ENCODE measurements around the gene PTPN1.

GRCh38 chr20:50491926-50492634 lies 18.1 kb upstream of the PTPN1 start:
- TF ChIP-seq CTCF (conservative IDR thresholded peaks at IDR 0.05; ENCODE audit: low read depth in 2 of 2) (no peak), REST (IDR thresholded peaks at IDR 0.05; ENCODE audit: unreplicated experiment) (no peak), CREB1 (CRISPR knock-in tag; IDR thresholded peaks at IDR 0.05; ENCODE audit: low read depth) (no peak), POLR2AphosphoS5 (IDR thresholded peaks at IDR 0.05; ENCODE audit: low read depth) (no peak), STAT1 (IDR thresholded peaks at IDR 0.05; ENCODE audit: unreplicated experiment) (no peak), EZH2phosphoT487 (IDR thresholded peaks at IDR 0.05; ENCODE audit: unreplicated experiment) (no peak), EZH2 (IDR thresholded peaks at IDR 0.05; ENCODE audit: low read depth, unreplicated experiment) (no peak), ETS1 (IDR thresholded peaks at IDR 0.05) (no peak), ZNF331 (CRISPR knock-in tag; IDR thresholded peaks at IDR 0.05; ENCODE audit: low read depth) (no peak), JUNB (IDR thresholded peaks at IDR 0.05; ENCODE audit: unreplicated experiment) (no peak), NANOG (IDR thresholded peaks at IDR 0.05; ENCODE audit: borderline replicate concordance) (no peak), ZNF462 (CRISPR knock-in tag; IDR thresholded peaks at IDR 0.05) (no peak)

Measured in GM23338 (cell line).